ENCODE results near the gene DSCAML1. TPM values are rescaled to one million over a fixed set of nuclear protein-coding genes. Genes with fewer than 3 reads are reported as not detected.

The DSCAML1 gene
- total RNA-seq, 1 experiment from 2014 or later = 0.90 TPM

- TF ChIP-seq SOX15 (CRISPR knock-in tag; IDR thresholded peaks at IDR 0.05) = no peak
These were observed 30.4 kb downstream of the DSCAML1 start (continued) for GRCh38 chr11:117766576-117766975.

- DNase-seq (ENCODE audit: low spot score) (no peak), ATAC-seq (no peak)
- no peaks in the 10 kb centered on the region for H3K9me3 Mint-ChIP-seq
- ChIA-PET POLR2A (interaction anchor here (0.5 kb wide), 1 partner anchor 110 kb away, joined by 3 read pairs; no protein-coding TSS in a partner anchor), CTCF (no interaction called here)
- H3K27me3 Mint-ChIP-seq (ENCODE audit: low read depth) = no peaks in the 10 kb centered on the region
- no peak overlapping the region for H3K4me3 Mint-ChIP-seq
- H3K36me3 Mint-ChIP-seq = no peaks in the 10 kb centered on the region
- H3K27ac Mint-ChIP-seq = peak overlapping the region; percentile 55; the same call in 1 of the 2 replicates
- peaks cover 6% of the 10 kb centered on the region; the same call in 1 of the 2 replicates for H3K4me1 Mint-ChIP-seq
- TF ChIP-seq EMX1 (CRISPR knock-in tag; IDR thresholded peaks at IDR 0.05) (no peak), NR2C2 (CRISPR knock-in tag; IDR thresholded peaks at IDR 0.05) (no peak), GABPB1 (CRISPR knock-in tag; IDR thresholded peaks at IDR 0.05) (no peak), MYBL2 (CRISPR knock-in tag; IDR thresholded peaks at IDR 0.05) (no peak), RELA (CRISPR knock-in tag; IDR thresholded peaks at IDR 0.05; ENCODE audit: borderline replicate concordance) (no peak), ZNF232 (CRISPR knock-in tag; IDR thresholded peaks at IDR 0.05) (no peak), JAZF1 (CRISPR knock-in tag; IDR thresholded peaks at IDR 0.05) (no peak), FOXJ3 (CRISPR knock-in tag; IDR thresholded peaks at IDR 0.05; ENCODE audit: borderline replicate concordance) (no peak), SOX15 (CRISPR knock-in tag; IDR thresholded peaks at IDR 0.05) (no peak), ETV6 (CRISPR knock-in tag; IDR thresholded peaks at IDR 0.05) (no peak), GTF2I (CRISPR knock-in tag; conservative IDR thresholded peaks at IDR 0.05) (no peak), ZNF671 (CRISPR knock-in tag; IDR thresholded peaks at IDR 0.05) (no peak), NR3C1 (CRISPR knock-in tag; conservative IDR thresholded peaks at IDR 0.05; ENCODE audit: low read depth) (no peak), USF1 (CRISPR knock-in tag; IDR thresholded peaks at IDR 0.05) (no peak), ZNF396 (CRISPR knock-in tag; IDR thresholded peaks at IDR 0.05; ENCODE audit: borderline replicate concordance) (no peak), TEAD4 (CRISPR knock-in tag; IDR thresholded peaks at IDR 0.05) (no peak)
- TF ChIP-seq, protein P1, sequence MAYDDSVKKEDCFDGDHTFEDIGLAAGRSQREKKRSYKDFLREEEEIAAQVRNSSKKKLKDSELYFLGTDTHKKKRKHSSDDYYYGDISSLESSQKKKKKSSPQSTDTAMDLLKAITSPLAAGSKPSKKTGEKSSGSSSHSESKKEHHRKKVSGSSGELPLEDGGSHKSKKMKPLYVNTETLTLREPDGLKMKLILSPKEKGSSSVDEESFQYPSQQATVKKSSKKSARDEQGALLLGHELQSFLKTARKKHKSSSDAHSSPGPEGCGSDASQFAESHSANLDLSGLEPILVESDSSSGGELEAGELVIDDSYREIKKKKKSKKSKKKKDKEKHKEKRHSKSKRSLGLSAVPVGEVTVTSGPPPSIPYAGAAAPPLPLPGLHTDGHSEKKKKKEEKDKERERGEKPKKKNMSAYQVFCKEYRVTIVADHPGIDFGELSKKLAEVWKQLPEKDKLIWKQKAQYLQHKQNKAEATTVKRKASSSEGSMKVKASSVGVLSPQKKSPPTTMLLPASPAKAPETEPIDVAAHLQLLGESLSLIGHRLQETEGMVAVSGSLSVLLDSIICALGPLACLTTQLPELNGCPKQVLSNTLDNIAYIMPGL (CRISPR knock-in tag; IDR thresholded peaks at IDR 0.05) = no peak
- TF ChIP-seq, protein P2, sequence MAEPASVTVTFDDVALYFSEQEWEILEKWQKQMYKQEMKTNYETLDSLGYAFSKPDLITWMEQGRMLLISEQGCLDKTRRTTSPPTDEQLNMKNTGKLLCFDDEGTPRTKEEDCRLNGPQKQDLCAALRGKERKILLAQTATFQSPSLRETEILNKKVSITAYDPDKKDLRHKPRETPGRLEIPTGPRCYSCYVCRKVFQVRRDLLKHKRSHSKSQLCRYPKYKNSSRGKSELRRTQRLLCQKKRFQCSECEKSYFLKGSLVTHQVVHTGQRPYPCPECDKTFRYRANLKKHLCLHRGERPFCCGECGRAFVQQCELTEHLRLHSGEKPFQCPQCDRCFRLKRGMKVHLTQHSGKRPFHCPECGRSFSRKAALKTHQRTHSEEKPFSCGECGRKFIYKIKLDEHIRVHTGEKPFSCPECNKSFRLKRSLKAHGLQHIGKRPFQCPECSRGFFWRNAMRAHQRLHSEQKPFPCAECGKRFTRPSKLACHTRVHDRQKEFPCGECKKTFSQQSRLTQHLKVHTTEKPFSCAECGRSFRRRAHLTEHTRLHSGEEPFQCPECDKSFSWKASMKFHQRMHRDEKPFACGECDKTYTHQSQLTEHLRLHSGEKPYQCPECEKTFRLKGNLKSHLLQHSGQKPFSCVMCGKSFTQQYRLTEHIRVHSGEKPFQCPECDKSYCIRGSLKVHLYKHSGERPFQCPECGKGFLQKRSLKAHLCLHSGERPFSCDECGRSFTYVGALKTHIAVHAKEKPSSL (CRISPR knock-in tag; conservative IDR thresholded peaks at IDR 0.05) = no peak
- TF ChIP-seq, protein P3, sequence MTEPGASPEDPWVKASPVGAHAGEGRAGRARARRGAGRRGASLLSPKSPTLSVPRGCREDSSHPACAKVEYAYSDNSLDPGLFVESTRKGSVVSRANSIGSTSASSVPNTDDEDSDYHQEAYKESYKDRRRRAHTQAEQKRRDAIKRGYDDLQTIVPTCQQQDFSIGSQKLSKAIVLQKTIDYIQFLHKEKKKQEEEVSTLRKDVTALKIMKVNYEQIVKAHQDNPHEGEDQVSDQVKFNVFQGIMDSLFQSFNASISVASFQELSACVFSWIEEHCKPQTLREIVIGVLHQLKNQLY (CRISPR knock-in tag; IDR thresholded peaks at IDR 0.05) = no peak
These were observed 31.0 kb downstream of the DSCAML1 start for GRCh38 chr11:117766026-117766425.

DNA sequence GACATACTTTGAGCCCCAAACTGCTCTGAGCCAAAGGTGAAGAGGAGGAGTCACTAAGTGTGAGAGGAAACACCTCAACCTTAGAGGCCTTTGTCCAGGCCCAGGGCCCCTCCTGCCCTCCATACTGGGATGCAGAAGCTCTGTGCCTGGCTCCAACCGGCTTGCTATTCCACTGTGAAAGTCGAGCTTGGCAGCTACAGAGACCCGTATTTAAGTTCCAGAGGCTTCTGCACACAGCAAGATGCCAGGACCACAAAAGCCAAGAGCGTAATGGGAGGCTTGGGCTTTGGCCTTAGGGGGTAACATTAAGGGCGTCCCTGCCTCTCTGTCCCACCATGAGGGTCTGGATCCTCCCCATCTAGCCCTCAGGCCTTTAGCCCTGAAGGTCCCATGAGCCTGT lies 31.9 kb downstream of the DSCAML1 start:
- Mint-ChIP-seq H3K4me1 (peaks cover 8% of the 10 kb centered on the region), H3K27me3 (ENCODE audit: low read depth) (no peaks in the 10 kb centered on the region), H3K4me3 (no peak overlapping the region), H3K9me3 (no peaks in the 10 kb centered on the region), H3K36me3 (no peaks in the 10 kb centered on the region), H3K27ac (no peak overlapping the region)
- ATAC-seq = no peak
- ChIA-PET POLR2A (no interaction called here), CTCF (no interaction called here)
- DNase-seq (ENCODE audit: low spot score) = no peak
- TF ChIP-seq TP53 (CRISPR knock-in tag; IDR thresholded peaks at IDR 0.05) (no peak), ZNF423 (CRISPR knock-in tag; IDR thresholded peaks at IDR 0.05) (no peak), SP1 (CRISPR knock-in tag; conservative IDR thresholded peaks at IDR 0.05) (no peak), ELF4 (CRISPR knock-in tag; IDR thresholded peaks at IDR 0.05; ENCODE audit: low read depth) (no peak), SOX15 (CRISPR knock-in tag; IDR thresholded peaks at IDR 0.05) (no peak), ZNF219 (CRISPR knock-in tag; IDR thresholded peaks at IDR 0.05; ENCODE audit: borderline replicate concordance) (no peak), ESRRA (CRISPR knock-in tag; IDR thresholded peaks at IDR 0.05; ENCODE audit: borderline replicate concordance) (no peak), OVOL2 (CRISPR knock-in tag; IDR thresholded peaks at IDR 0.05; ENCODE audit: borderline replicate concordance) (no peak), MXD4 (CRISPR knock-in tag; IDR thresholded peaks at IDR 0.05; ENCODE audit: borderline replicate concordance) (no peak)
- TF ChIP-seq, protein P4, sequence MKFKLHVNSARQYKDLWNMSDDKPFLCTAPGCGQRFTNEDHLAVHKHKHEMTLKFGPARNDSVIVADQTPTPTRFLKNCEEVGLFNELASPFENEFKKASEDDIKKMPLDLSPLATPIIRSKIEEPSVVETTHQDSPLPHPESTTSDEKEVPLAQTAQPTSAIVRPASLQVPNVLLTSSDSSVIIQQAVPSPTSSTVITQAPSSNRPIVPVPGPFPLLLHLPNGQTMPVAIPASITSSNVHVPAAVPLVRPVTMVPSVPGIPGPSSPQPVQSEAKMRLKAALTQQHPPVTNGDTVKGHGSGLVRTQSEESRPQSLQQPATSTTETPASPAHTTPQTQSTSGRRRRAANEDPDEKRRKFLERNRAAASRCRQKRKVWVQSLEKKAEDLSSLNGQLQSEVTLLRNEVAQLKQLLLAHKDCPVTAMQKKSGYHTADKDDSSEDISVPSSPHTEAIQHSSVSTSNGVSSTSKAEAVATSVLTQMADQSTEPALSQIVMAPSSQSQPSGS (CRISPR knock-in tag; IDR thresholded peaks at IDR 0.05; ENCODE audit: borderline replicate concordance, low read depth) = no peak
- TF ChIP-seq, protein P5, sequence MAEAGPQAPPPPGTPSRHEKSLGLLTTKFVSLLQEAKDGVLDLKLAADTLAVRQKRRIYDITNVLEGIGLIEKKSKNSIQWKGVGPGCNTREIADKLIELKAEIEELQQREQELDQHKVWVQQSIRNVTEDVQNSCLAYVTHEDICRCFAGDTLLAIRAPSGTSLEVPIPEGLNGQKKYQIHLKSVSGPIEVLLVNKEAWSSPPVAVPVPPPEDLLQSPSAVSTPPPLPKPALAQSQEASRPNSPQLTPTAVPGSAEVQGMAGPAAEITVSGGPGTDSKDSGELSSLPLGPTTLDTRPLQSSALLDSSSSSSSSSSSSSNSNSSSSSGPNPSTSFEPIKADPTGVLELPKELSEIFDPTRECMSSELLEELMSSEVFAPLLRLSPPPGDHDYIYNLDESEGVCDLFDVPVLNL (CRISPR knock-in tag; IDR thresholded peaks at IDR 0.05; ENCODE audit: borderline replicate concordance, low read depth) = no peak
